Fibroblast of skin of left biceps (primary cell): ENCODE measurements around the gene ITGA8.
"Not testable (repeated sequence)": the region's sequence is repeated elsewhere in the genome, so short reads cannot be mapped to it uniquely, and the experiment has no call there.

ENCODE experiments used
- DNase-seq, 2 experiments: peaks; one replicate each; pipeline ENCODE4 v3.0.0-alpha.2; 2013; ENCODE audit warnings: low read depth in 2 of 2

ITGA8 gene

DNA sequence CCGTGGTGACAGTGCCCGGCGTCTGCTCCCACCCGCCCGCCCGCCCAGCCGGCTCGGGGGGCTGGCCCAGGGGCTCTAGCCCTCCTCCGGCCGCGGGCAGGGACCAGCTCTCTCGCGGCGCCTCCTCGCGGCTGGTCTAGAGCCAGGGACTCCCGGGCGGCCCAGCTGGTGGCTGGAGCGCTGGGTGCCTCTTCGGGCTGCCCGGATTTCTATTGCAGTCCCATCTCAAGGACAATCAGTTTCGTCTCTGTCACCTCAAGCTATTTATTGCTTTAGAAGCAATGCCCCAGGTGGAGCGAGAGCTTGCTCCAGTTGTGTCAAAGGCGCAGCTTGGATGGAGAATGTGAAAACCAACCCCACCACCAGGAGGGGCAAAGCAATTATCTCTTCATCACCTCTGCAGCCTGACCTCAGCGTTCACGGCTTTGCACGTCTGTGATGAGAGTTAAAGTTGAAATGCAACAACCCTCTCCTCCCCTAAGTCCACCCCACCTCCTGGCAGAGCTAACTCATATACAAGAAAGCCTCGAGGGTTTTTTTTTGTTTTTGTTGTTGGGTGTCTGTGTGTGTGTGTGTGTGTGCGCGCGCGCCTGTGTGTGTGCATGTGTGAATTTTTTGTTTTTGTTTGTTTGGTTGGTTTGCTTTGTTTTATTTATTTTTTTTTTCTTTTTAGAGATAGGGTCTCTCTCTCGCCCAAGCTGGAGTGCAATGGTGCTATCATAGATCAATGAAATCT lies at the start of gene ITGA8:
ITGA8 (minus strand) TSS at position 24 of the 736 bp plus-strand sequence. CDS start 151 bp downstream, outside the sequence.
- DNase-seq, result no peak

- DNase-seq, result no peak
These were observed 45.3 kb upstream of the ITGA8 start for GRCh38 chr10:15764892-15765454.

GRCh38 chr10:15763006-15763405 lies 43.3 kb upstream of the ITGA8 start:
- no peak for DNase-seq

- DNase-seq, result not testable (repeated sequence)
These were observed 42.5 kb upstream of the ITGA8 start for GRCh38 chr10:15762239-15762638.

DNA sequence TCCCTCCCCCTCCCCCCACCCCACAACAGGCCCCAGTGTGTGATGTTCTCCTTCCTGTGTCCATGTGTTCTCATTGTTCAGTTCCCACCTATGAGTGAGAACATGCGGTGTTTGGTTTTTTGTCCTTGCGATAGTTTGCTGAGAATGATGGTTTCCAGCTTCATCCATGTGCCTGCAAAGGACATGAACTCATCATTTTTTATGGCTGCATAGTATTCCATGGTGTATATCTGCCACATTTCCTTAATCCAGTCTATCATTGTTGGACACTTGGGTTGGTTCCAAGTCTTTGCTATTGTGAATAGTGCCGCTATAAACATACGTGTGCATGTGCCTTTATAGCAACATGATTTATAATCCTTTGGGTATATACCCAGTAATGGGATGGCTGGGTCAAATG lies 41.5 kb upstream of the ITGA8 start:
- DNase-seq, result not testable (repeated sequence)

- DNase-seq, result peak in 1 of 2 experiments; percentile 34
These were observed 41.0 kb upstream of the ITGA8 start for GRCh38 chr10:15760681-15761080.

GRCh38 chr10:15759265-15759664 lies 39.5 kb upstream of the ITGA8 start:
- no peak for DNase-seq

DNA sequence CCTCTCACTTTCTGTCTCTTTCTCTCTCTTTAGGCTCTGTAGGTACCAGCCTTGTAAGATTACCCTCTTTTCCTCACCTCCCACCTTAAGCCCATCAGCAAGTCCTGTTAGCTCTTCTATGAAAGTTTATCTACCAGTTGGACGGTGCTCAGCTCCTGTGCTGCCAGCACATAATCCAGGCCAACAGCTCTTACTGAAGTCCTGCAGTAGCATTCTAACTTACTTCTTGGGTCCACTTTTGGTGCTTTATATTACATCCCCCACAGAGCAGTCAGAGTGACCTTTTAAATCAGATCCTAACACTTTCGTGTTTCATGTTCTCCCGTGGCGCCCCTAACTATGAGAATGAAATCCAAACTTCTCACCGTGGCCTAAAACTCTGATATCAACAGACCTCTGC lies 38.9 kb upstream of the ITGA8 start:
- no peak for DNase-seq

DNA sequence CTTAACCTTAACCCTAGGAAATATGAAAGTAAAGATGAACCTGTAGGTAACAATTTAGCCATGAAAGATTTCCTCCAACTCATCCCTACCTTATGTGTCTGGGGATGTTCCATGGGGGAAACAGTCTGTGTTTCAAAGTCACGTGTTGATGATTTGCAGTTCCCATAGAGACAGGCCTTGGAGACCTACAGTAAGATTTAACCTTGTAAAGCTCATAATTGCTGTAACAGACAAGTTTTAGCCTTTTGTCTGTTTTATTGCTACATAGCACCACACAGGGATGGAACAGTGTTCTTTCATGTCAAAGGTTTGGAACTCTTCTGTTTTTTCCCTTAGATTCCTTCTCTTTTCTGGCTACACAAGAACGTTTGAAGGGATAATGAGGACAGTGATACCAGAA lies 35.2 kb upstream of the ITGA8 start:
- no peak for DNase-seq

GRCh38 chr10:15751046-15751445 lies 31.3 kb upstream of the ITGA8 start:
- no peak for DNase-seq

GRCh38 chr10:15748126-15748525 lies 28.4 kb upstream of the ITGA8 start:
- no peak for DNase-seq

DNA sequence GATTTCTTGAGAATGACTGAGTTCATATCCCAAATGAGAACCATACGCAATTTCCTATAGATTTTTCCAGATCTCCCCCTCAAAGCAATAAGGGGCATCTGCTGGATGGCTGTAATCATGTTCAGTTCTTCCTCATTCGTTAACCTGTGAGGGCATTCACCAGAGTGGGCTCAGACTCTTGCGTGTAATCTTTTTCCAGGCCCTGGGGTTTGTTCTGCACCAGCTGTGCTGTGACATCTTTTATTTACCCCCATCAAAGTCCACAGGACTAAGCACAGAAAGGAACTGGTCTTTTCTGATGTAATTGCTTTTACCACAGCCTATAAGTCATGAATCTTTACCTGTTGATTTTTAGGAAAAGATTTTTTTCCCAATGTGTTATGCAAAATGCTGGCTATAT lies 27.9 kb upstream of the ITGA8 start:
- no peak for DNase-seq

DNA sequence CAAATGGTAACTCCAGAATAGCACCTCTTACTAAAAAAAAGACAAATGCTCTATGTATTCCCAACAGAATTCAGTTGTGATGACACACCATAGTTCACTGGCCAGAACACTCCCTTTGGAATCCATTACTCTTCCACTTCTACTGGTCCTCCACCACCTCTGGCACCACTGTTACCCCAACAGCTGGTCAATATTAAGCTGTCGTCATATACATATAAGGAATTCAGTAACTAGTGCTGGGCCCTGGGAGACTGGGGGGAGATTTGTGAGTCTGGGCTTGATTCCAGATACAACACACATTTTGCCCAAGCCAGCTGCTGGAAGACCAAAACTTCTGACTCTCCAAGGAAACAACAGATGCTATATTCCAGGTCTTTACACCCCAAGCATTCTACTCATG lies 26.0 kb upstream of the ITGA8 start:
- DNase-seq, result peak; percentile 78 to 83

- no peak for DNase-seq
These were observed 24.6 kb upstream of the ITGA8 start for GRCh38 chr10:15744217-15744865.

DNA sequence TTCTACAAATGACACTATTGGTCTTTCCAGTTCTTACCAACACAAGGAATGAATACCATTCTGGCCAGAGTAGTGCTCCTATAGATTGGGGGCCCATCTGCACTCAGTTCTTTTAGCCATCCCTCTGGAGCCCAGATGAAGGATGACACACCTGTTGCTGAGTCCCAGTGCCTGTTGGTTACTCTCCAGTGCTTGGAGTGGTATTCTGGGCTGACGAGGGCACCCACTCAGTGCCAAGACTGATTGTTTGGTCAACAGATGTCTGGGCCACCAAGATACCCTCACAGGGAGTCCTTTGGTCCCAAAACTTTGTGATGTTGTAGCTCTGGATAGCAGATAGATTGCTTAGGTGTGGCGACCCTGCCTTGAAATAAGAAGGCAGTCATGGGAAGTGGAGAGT lies 23.7 kb upstream of the ITGA8 start:
- DNase-seq, result no peak

- DNase-seq, result peak in 1 of 2 experiments; percentile 11
These were observed 23.1 kb upstream of the ITGA8 start for GRCh38 chr10:15742836-15743235.

DNA sequence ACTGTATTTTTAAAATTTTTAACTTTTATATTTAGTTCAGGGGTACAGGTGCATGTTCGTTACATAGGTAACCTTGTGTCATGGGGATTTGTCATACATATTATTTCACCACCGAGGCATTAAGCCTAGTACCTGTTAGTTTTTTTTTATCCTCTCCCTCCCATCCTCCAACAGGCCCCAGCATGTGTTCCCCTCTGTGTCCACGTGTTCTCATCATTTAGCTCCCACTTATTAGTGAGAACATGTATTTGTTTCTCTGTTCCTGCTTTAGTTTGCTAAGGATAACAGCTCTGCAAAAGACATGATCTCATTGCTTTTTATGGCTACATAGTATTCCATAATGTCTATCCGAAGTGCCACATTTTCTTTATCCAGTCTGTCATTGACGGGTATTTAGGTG lies 22.4 kb upstream of the ITGA8 start:
- DNase-seq, result no peak

DNA sequence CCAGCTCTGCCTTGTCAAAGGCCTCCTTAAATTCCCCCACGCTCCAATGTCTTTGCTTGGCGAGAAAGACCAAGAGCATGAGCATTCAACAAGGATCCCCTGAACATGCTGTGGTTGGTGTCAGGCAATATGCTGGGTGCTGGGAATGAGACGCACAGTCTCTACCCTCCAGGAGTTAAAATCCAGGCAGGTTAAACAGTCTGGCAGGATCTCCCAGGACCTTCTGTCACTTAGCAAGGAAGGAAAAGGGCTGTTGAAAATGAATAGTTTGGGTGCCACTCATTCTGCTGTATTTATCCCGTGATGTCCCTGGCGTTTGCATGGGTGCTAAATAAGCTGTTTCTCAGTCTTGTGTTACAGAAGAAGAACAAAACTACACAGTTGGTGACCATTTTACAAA lies 21.9 kb upstream of the ITGA8 start:
- DNase-seq, result no peak

DNA sequence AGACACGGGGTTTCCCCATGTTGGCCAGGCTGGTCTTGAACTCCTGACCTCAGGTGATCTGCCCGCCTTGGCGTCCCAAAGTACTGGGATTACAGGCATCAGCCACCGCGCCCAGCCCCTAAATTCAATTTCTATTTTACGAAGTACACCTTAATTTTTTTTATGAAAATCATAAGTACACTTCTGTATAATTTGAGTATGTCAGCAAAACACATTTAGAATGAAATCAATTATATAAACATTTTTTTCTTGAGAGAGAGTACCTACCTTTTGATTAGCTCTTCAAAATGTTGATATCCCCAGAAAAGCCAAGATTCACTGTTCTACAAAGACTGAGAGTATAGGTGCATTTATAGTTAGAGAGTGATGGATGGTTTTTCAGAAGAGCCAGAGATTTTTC lies 20.5 kb upstream of the ITGA8 start:
- no peak for DNase-seq

- DNase-seq, result no peak
These were observed 19.7 kb upstream of the ITGA8 start for GRCh38 chr10:15739254-15739970.

DNA sequence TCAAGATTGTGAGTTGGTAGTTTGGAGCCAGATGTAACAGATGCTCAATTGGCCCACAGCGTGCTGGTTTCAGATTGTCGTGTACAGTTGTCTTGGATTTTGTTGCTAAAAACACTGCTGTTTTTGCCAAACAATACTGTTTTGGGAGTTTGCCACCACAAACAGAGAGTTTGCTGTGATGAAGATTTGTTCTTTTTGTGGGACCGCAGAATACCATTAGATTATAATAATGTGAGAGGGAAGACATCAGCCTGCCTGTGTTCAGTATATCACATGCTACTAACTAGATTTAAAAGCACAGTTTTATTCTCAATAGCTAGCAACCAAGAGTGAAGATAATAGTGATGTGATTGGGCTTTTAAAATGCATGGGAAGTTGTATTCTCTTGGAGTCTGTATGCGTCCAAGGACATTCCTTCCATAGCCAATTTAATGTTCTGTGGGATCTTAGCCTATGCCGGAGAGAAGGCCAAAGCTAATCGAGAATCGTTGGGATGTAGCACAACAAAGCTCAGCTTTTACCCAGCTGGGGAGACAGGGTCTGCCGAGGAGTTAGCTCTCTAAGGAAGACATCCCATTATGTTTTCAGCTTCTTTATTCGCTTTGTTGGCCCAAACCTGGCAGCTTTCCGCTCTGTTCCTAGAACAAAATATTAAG lies 18.7 kb upstream of the ITGA8 start:
- peak in 1 of 2 experiments; percentile 16 for DNase-seq

DNA sequence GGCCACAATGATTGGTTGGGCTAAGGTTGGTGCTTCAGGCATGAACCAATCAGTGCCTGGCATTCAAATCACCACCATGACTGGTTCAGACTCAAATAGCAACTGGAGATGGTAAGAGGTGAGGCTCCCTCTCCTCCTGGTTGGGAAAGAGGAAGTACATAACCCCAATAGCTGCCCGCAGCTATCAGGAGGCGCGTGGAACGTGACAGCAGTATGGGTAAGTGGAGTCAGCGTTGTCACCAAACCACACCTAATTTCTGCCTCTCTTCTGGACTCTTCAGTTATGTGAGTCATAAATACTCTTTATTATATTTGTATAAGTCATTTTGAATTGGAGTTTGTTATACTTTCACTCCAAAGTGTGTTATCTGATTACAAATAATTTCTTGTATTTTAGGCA lies 17.9 kb upstream of the ITGA8 start:
- DNase-seq, result no peak
